Measurements from ENCODE around the gene STAM. TPM values are rescaled to one million over a fixed set of nuclear protein-coding genes. Genes with fewer than 3 reads are reported as not detected.

The STAM gene
- total RNA-seq, 1 donor from 2014 or later = 16.0 TPM

DNA sequence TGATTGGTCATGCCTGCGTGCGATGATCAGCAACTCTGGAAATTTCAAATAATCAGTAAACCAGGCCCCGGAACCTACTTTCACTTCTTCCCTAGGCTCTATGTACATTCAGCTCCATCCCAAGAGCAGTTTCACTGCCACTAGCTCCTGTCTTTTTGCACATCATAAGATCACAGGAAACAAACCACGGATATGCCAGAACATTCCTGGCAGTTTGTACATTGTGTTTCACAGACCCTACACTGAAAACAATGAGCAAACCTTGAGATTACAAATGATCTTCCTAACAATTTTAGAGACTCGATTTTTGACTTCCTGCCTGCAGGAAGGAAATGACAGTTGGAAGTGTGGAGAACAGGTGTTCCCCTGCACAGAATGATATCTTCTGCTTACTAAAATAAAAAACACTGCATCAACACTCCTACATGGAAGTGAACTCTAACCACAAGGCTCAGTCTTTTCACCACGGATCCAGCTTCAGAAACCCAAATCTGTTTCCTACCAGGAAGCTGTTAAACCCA lies 100.5 kb downstream of the STAM start:
- peak in 1 of 2 donors; percentile 56 for DNase-seq (ENCODE audit: extremely low spot score in 2 of 2)
- intact Hi-C loops (cut with DNase I) = loop anchor here (5.0 kb wide), 1 partner anchor 137 kb away; no protein-coding TSS in a partner anchor
- Histone ChIP-seq H3K4me1 (peaks cover 7% of the 10 kb centered on the region), H3K9me3 (no peaks in the 10 kb centered on the region), H3K27ac (no peak overlapping the region), H3K27me3 (no peaks in the 10 kb centered on the region), H3K36me3 (no peaks in the 10 kb centered on the region), H3K4me3 (no peak overlapping the region)
- TF ChIP-seq POLR2AphosphoS5 (IDR thresholded peaks at IDR 0.05; ENCODE audit: insufficient read depth in 1 of 2, low read depth in 1 of 2) (no peak), POLR2A (IDR thresholded peaks at IDR 0.05) (no peak)
- TF ChIP-seq, protein P1, sequence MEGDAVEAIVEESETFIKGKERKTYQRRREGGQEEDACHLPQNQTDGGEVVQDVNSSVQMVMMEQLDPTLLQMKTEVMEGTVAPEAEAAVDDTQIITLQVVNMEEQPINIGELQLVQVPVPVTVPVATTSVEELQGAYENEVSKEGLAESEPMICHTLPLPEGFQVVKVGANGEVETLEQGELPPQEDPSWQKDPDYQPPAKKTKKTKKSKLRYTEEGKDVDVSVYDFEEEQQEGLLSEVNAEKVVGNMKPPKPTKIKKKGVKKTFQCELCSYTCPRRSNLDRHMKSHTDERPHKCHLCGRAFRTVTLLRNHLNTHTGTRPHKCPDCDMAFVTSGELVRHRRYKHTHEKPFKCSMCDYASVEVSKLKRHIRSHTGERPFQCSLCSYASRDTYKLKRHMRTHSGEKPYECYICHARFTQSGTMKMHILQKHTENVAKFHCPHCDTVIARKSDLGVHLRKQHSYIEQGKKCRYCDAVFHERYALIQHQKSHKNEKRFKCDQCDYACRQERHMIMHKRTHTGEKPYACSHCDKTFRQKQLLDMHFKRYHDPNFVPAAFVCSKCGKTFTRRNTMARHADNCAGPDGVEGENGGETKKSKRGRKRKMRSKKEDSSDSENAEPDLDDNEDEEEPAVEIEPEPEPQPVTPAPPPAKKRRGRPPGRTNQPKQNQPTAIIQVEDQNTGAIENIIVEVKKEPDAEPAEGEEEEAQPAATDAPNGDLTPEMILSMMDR (IDR thresholded peaks at IDR 0.05) = no peak

DNA sequence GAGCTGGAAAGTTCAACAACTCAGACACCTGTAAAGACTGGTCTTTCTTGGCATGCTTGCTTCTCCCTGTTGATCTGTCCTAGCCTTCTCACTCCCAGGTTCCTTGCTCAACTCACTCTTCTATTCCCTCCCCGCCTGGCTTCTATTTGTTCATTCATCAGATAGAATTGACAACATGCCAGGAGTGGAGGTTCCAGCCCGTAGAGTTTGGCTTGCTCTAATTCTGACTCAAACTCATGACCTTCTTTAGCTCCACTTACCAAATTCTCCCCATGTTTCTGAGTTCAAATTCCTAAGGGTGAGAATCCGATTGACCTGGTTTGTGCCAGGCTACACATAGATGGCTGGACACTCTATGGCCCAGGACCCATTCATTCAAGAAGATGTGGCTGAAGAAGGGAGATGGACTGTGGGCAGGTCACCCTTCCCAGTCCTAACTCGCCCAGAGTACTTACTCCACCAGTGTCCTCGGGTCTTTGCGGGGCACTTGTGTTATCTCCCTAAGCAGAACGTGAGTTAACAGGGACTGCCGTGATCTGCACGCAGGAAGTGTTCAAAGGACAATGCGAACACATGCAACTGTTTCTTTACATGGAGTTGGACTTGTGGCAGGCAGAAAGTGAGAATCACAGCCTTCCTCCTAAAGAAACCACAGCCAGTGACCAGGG lies 104.1 kb downstream of the STAM start:
- no peak for DNase-seq (ENCODE audit: extremely low spot score in 2 of 2)
- no peak overlapping the region for H3K4me3 ChIP-seq
- no peaks in the 10 kb centered on the region for H3K9me3 ChIP-seq
- H3K36me3 ChIP-seq = no peaks in the 10 kb centered on the region
- peaks cover 2% of the 10 kb centered on the region for H3K4me1 ChIP-seq
- intact Hi-C loops (cut with DNase I) = no loop called here
- H3K27me3 ChIP-seq = no peaks in the 10 kb centered on the region
- TF ChIP-seq POLR2AphosphoS5 (IDR thresholded peaks at IDR 0.05; ENCODE audit: insufficient read depth in 1 of 2, low read depth in 1 of 2) (no peak), POLR2A (IDR thresholded peaks at IDR 0.05) (no peak)
- TF ChIP-seq, protein P1 (IDR thresholded peaks at IDR 0.05) = no peak
- H3K27ac ChIP-seq = no peak overlapping the region

DNA sequence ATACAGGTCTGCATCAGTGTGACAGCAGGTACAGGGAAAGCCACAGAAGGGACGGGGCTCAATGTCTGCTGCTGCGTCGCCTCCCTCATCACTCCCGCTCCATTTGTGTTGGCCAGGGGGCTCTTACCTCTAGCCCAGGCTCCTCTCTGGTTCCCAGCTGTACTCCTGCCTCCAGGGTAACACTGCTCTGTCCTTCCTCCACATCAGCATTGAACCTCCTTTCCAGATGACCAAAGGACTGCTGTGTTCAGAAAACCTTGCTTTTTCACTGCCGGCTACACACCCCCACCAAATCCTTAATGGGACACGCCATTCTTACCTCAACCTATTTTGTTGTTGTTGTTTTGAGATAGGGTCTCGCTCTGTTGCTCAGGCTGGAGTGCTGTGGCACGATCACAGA lies 105.9 kb downstream of the STAM start:
- no peaks in the 10 kb centered on the region for H3K36me3 ChIP-seq
- intact Hi-C loops (cut with DNase I) = no loop called here
- H3K4me3 ChIP-seq = no peak overlapping the region
- H3K9me3 ChIP-seq = no peaks in the 10 kb centered on the region
- no peaks in the 10 kb centered on the region for H3K27me3 ChIP-seq
- DNase-seq (ENCODE audit: extremely low spot score in 2 of 2) = no peak
- H3K4me1 ChIP-seq = no peaks in the 10 kb centered on the region
- TF ChIP-seq, protein P1 (IDR thresholded peaks at IDR 0.05) = no peak
- TF ChIP-seq POLR2A (IDR thresholded peaks at IDR 0.05) (no peak), POLR2AphosphoS5 (IDR thresholded peaks at IDR 0.05; ENCODE audit: insufficient read depth in 1 of 2, low read depth in 1 of 2) (no peak)
- no peak overlapping the region for H3K27ac ChIP-seq

DNA sequence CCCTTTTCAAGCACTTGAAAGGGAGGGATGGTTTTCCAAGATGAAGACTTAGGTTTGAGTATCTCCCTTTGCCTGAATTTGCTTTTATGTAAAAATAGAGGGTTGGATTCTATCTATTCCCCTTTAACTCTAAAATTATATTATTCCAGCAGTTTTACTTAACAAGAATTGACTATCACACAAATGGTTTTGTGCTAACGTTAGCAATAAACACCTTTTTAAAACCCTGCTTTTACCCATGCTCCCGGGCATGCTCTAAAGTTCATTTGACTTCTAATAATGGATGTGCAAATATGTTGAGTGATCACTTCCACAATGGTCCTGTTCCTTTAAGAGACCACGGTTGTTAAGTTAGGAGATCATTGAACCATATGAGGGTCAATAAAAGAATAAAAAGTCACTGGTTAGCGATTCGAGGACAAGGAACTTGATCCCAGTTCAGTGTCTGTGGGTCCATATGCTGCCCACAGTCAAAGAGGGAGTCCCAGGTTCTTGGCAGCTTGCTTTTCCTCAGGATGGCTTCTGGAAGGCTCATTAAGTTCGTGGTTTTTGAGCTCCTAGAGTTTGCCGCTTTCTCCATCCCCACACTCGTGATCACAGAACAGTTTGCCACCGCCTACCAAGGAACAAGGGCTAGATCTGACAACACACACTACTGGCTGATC lies 108.0 kb downstream of the STAM start, which contains the start of gene TMEM236:
Gene TMEM236, plus strand, starts transcription at position 421 of the 665 bp plus-strand sequence. Its CDS starts 95 bp downstream, at position 516.
- TF ChIP-seq POLR2AphosphoS5 (IDR thresholded peaks at IDR 0.05; ENCODE audit: insufficient read depth in 1 of 2, low read depth in 1 of 2) (no peak), POLR2A (IDR thresholded peaks at IDR 0.05) (no peak)
- TF ChIP-seq, protein P1 (IDR thresholded peaks at IDR 0.05) = no peak
- no peak within 1 kb of the TSS for H3K4me3 ChIP-seq
- no peak for DNase-seq (ENCODE audit: extremely low spot score in 2 of 2)
- intact Hi-C loops (cut with DNase I) = no loop called here
- H3K27ac ChIP-seq = no peak within 1 kb of the TSS
- no peaks in the 10 kb centered on the region for H3K27me3 ChIP-seq
- H3K4me1 ChIP-seq = no peaks in the 10 kb centered on the region
- no peaks in the 10 kb centered on the region for H3K36me3 ChIP-seq
- no peaks in the 10 kb centered on the region for H3K9me3 ChIP-seq

All from vagina (tissue), 2 donors.